SK-N-SH (cell line): ENCODE data around the gene STRN3.

ENCODE experiments used
- CTCF ChIP-seq: fragments of 200-600 bp; sonication (generic); IDR thresholded peaks from 2 replicates; pipeline ENCODE4 v1.6.1; 2017; ENCODE audit warnings: antibody characterized with exemption, mild to moderate bottlenecking, moderate library complexity
- EP300 ChIP-seq, 2 experiments: IDR thresholded peaks; 2 replicates each; pipeline versions ENCODE4 v1.4.0 to v1.6.1; 2012; ENCODE audit warnings: borderline replicate concordance in 1 of 2, low read depth in 1 of 2, low read length in 1 of 2
- GATA2 ChIP-seq: sonication (generic); formaldehyde crosslinking; IDR thresholded peaks from 2 replicates; pipeline ENCODE4 v1.5.0; 2020; ENCODE audit warnings: mild to moderate bottlenecking, missing genetic modification reagents
- JUND ChIP-seq: IDR thresholded peaks from 2 replicates; pipeline ENCODE4 v1.4.0; 2012
- MAX ChIP-seq: IDR thresholded peaks from 2 replicates; pipeline ENCODE4 v1.4.0; 2012; ENCODE audit warnings: low read depth
- POLR2AphosphoS5 ChIP-seq: IDR thresholded peaks from 2 replicates; pipeline ENCODE4 v1.6.1; 2012; ENCODE audit warnings: low read depth, low read length
- RAD21 ChIP-seq: IDR thresholded peaks from 2 replicates; pipeline ENCODE4 v1.6.1; 2012; ENCODE audit warnings: mild to moderate bottlenecking, low read length
- REST ChIP-seq: IDR thresholded peaks from 2 replicates; pipeline ENCODE4 v1.6.1; 2012; ENCODE audit warnings: mild to moderate bottlenecking, low read depth, low read length, moderate library complexity
- SIN3A ChIP-seq: IDR thresholded peaks from 2 replicates; pipeline ENCODE4 v1.6.1; 2012; ENCODE audit warnings: low read depth, mild to moderate bottlenecking, low read length, moderate library complexity, borderline replicate concordance
- SMC3 ChIP-seq: IDR thresholded peaks from 2 replicates; pipeline ENCODE4 v1.6.1; 2012; ENCODE audit warnings: low read depth, low read length, improper control_type of control experiment
- USF1 ChIP-seq: IDR thresholded peaks from 2 replicates; pipeline ENCODE4 v1.4.0; 2012; ENCODE audit warnings: low read depth, borderline replicate concordance
- USF2 ChIP-seq: fragments of 150-350 bp; IDR thresholded peaks from 2 replicates; pipeline ENCODE4 v1.6.1; 2017; ENCODE audit warnings: antibody characterized with exemption, low read length, low read depth, borderline replicate concordance
- YY1 ChIP-seq: IDR thresholded peaks from 2 replicates; pipeline ENCODE4 v1.4.0; 2012; ENCODE audit warnings: low read depth, mild to moderate bottlenecking

GRCh38 chr14:31047503-31047902 lies 21.3 kb upstream of the STRN3 start:
- no peak for TF ChIP-seq CTCF
- no peak for TF ChIP-seq USF1
- TF ChIP-seq REST = no peak
- no peak for TF ChIP-seq SMC3
- TF ChIP-seq EP300 (IDR thresholded peaks at IDR 0.05; ENCODE audit: borderline replicate concordance in 1 of 2, low read depth in 1 of 2, low read length in 1 of 2) = no peak
- no peak for TF ChIP-seq MAX
- TF ChIP-seq JUND = no peak
- no peak for TF ChIP-seq RAD21
- TF ChIP-seq YY1 = no peak
- no peak for TF ChIP-seq POLR2AphosphoS5
- no peak for TF ChIP-seq USF2
- no peak for TF ChIP-seq SIN3A
- TF ChIP-seq GATA2 (CRISPR knock-in tag) = no peak
